RCC 7860 (cell line): ENCODE data around the gene EHBP1.
"Not testable (repeated sequence)": the region's sequence is repeated elsewhere in the genome, so short reads cannot be mapped to it uniquely, and the experiment has no call there.

Experiments used
- DNase-seq: peaks from one replicate; pipeline ENCODE4 v3.0.0-alpha.2; 2015; ENCODE audit warnings: low spot score
- FAIRE-seq: peaks from 2 replicates; lab custom pipeline; 2012; peaks lifted over from hg19 to GRCh38; lab: Jason Lieb, UNC

Gene EHBP1

DNA sequence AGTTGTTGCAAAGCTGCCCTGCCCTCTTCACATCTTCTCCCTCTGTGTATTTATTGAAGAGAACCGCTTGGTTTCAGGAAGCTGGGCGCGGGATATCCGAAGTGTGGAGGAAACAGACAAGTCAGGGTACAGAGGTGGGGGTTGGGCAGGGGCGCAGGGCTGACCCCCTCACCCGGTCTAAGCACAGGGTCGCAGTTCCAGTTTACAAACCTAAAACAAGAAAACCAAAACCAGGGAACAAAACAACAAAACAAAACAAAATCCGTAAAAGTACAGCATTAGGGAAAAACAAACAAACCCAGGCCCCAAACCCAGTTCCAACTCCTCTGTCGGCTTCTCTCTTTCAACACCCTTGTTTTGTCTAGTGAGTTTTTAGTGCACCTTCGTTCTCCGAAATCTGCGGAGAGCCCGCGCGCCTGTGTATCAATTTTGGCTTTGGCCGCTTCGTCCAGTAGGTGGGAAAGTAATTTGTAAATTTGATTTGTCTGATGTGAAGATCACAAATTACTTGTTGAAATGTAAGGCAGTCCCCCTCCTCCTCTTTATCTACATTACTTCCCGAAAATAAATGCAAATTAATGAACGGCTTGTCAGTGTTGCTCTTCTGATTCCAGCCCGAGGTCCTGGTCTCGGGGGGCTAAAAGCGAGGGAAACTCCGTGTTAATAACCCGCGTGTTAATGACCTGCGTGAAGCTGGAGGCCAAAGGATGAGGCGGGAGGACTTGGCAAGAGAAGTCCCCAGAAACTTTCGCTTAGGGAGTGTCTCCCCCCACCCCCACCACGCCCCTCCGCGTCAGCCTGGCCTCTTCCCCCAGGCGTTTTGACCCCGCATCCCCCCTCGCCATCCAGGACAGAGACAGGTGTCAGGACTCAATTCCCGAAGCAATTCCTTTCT lies 352.0 kb downstream of the EHBP1 start:
- FAIRE-seq (no peak), DNase-seq (no peak)

DNA sequence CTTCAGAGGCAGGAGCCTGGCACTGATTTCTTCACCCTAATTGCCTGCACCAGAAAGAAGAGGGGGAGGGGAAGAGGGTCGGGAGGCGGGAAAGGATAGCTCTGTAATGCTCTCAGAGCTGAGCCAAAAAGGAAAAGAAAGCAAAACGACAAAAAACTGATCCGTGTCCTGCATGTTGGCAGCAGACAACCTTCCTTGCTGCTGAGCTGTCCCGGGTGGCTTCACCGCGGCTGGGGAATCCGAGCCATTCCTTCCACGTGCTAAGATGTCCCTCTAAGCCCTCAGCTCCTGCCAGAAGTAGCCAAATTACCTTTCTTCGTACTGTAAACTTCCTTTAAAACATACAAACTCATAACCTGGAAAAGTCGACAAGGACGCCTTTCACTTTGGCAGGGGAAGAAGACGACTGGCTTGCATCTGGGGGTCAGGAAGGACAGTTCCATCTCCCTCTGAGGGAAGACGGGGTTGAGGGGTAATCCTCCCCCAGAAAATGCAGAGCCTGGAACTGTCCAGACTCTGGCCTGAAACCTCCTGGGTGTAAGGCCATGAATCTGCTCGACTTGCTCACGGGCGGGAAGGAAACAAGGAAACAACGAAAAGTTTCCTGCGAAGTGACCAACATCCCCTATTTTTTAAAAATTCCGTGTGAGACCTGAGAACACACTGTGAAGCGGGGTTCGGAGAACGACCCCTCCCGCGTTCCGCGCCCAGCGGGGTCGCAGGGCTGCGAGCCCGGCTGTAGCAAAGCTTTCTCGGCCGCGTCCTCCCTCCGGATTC lies 352.8 kb downstream of the EHBP1 start:
- DNase-seq: no peak
- FAIRE-seq: no peak

DNA sequence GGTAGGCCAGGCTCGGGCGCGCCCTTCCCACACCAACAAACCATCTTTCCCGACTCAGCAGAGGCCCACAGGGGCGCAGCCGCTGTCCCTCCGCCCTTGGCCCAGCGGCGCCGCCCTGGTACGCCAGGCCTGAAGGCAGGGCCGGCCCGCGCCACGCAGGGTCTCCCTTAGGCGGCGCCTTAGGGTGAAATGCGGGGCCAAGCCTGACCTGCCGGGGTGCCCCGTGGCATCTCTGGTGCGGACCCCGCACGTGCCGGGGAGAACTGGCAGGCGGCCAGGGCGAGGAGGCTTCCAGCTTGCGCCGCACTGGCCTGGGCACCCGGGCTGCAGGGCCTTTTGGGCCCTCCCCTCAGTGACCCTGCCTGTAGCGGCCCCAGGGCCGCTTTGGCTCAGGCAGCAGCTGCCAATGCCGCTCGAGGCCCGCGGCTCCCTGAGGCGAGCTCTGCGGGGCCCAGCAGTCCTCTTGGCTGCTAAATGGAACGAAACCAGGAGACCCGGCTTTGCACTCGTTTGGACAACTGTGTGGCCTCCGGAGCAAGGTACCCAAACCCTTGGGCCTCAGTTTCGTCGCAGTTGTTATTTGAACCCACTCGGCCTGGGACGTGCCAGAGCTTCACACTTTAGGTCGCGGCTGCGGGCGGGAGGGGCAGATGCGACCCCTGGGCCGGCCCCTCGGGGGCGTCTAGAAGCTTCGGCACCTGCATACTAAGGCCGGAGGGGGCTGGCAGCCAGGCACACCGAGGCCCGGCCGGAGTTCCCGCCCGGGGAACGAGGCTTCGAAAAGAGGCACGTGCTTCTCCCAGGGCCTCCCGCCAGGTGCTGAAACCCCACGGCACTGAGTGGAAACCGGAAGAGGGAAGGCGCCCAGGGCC lies 353.6 kb downstream of the EHBP1 start:
- no peak for FAIRE-seq
- no peak for DNase-seq

DNA sequence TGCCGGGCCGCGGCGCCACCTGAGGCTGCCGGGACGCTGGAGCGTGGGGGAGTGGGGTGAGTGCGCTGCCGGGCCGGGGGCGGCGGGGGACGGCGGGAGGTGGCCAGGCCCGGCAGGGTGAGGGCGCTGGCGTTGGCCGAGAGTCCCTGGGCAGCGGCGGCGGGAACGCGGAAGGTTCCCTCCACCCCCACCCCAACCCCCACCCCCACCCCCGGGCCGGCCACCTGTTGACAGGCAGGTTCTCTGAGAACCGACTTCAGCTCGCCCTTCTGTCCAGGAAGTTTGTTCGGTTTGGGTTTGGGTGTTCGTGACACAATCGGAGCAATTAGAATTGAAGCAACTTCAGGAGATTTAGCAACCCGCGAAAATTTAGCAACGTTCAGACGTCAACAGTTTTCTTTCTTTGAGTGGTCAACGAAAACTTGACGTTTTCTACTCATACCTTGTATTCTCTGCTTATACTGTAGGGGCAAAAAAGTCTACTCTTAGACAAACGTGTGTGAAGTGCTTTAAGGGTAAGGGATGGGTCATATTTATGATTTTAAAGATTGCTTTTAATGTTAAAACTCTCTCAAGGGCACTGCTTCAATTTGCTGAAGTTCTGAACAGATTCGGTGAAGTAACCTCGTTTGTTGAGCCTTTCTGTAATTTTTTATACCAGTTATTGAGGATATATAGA lies 354.4 kb downstream of the EHBP1 start:
- FAIRE-seq (no peak), DNase-seq (no peak)

DNA sequence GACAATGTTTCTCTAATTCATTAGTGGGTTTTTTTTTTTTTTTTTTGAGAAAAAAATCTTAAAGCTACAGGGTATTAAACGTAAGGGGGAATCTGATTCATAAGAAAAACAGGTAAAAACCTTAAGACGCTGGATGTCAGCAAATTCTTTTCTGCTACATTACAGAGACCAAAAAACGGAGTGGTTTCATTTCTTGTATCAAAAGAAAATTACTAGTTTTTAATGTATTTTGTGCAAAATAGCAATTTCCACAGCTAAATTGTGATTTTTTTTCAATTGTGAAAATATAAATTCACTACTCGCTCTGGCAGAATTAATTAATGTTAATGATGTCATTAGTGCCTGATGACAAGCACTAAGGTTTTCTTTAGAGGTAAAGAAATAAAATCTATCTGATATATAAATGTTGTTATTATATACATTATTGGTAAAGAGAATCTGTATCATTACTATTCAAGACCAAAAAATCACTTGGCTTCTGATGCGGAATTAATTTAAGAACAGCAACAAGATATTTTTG lies 355.0 kb downstream of the EHBP1 start:
- DNase-seq (no peak), FAIRE-seq (no peak)

GRCh38 chr2:63064197-63064596 lies 358.7 kb downstream of the EHBP1 start:
- FAIRE-seq: no peak
- DNase-seq: no peak

- no peak for FAIRE-seq
These were observed 359.1 kb downstream of the EHBP1 start for GRCh38 chr2:63064661-63065060.

GRCh38 chr2:63066265-63066664 lies 360.8 kb downstream of the EHBP1 start:
- no peak for DNase-seq
- no peak for FAIRE-seq

More at GRCh38 chr2:63064661-63065060, 359.1 kb downstream of the EHBP1 start:
- DNase-seq: no peak

GRCh38 chr2:63066838-63067237 lies 361.3 kb downstream of the EHBP1 start:
- DNase-seq (no peak), FAIRE-seq (no peak)

DNA sequence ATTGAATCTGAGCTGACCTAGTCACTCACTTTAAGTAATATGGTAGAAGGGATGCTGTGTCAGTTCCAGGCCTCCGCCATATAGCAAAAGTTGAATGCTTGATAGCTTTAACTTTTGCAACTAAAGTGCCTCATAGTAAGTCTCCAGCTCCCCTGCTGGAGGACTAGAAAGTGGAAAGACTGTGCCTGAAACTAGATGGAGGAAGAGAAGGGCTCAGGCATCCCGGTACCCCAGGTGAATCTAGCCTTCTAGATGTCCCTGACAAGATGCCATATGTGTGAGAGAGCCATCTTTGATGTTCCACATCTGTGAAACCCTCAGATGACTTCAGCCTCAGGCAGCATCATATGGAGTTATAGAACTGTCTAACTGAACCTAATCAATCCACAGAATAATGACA lies 366.2 kb downstream of the EHBP1 start:
- FAIRE-seq: no peak
- DNase-seq: no peak

DNA sequence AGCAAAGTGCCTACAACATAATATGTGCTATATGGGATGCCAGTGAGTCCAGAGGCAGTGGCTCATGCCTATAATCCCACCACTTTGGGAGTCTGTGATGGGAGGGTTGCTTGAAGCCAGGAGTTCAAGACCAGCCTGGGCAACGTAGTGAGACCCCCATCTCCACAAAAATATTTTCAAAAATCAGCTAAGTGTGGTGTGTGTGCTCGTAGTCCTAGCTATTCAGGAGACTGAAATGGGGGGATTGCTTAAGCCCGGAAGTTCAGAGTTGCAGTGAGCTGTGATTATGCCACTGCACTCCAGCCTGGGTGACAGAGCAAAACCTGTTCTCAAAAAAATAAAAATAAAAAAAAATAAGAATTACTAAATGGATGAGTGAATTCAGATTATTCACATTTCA lies 368.5 kb downstream of the EHBP1 start:
- DNase-seq (no peak), FAIRE-seq (no peak)

GRCh38 chr2:63074399-63074798 lies 368.9 kb downstream of the EHBP1 start:
- FAIRE-seq, DNase-seq: not testable (repeated sequence)

DNA sequence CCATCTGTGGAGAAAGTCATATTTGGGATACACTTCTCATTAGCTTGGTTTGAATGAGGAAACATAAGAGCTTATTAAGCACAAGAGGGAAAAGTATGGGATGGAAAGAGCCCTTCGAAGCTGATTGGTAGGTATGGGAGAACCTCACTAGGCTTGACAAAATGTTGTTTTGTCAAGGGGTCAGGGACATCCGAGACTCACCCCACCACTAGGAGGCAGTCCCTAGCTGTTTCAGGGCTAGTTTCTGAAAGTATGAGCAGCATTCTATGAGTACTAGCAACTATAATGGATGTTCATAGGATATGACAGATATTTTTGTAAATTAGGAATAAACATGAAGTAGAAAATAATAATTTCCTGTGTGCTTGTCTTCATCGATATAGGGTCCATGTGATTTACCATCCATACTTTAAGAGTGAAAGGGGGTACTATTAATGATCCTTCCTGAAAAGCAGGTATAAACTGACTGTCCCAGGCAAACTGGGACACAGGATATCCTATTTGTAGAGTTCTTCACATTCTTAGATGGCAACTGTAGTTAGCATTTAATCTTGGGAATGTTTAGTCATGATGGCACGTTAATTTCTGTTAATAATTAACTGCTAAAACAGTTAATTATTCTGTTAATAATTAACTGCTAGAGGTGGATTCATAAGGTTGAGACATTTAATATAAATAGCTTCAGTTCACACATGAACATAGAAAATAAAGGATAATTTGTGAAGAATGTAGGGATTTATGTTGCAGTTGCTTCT lies 373.5 kb downstream of the EHBP1 start:
- DNase-seq (peak; percentile 55), FAIRE-seq (peak; percentile 80)

- FAIRE-seq (no peak), DNase-seq (no peak)
These were observed 375.9 kb downstream of the EHBP1 start for GRCh38 chr2:63081404-63081803.

- DNase-seq (no peak), FAIRE-seq (no peak)
These were observed 381.2 kb downstream of the EHBP1 start for GRCh38 chr2:63086687-63087086.

GRCh38 chr2:63092401-63092800 lies 386.9 kb downstream of the EHBP1 start:
- FAIRE-seq (no peak), DNase-seq (no peak)

DNA sequence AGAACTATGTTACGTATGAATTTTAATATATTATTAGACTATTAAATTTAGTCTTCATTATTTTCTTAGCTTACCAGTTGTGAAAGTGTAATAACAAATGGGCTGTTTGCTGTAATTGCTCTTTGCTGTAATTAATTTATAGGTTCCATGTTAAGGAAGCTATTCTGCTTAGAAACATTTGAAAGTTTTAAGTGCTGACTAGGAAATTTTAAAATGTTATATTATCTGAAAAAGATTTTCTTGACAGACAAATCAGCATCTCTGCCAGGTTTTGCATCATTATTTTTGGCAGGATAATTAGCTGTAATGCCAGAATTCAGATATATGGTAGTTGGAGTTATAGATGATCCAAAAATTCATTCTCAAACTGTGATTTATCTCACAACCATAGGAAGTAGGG lies 387.3 kb downstream of the EHBP1 start:
- no peak for FAIRE-seq
- no peak for DNase-seq

DNA sequence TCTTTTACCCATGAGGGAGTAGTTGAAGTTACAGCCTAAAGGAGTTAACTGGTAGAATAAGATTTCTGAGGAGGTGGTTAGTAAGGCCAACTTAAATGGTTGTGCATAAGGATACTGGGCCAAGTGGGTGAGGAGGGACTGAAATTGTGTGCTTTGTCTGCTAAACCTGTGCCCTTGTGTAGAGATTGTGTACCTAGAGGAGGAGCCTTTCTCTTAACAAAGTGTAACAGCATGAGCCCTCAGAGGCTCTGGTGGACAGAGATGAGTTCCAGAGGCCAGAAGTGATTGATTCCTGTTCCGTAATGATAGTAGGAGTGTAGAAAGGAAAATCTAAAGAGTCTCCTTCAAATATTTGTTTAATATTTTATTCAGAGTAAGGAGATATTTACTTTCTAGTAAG lies 388.0 kb downstream of the EHBP1 start:
- FAIRE-seq (no peak), DNase-seq (no peak)
